Left lung (tissue), 10 donors: ENCODE measurements around the gene RBM15. TPM values are rescaled to one million over a fixed set of nuclear protein-coding genes. Genes with fewer than 3 reads are reported as not detected.

Experiments used
- ATAC-seq: fragments of 200-7000 bp; cut with Tn5 transposase; one replicate; pipeline ENCODE4 v1.9.1; 2020; ENCODE audit warnings: moderate library complexity
- DNase-seq, 4 donors: peaks; one replicate each; pipeline ENCODE4 v3.0.0-alpha.2; 2013 to 2020
- H3K27ac ChIP-seq, 2 donors: fragments of 200-600 bp; sonication (generic) in 1 of 2; one replicate each; pipeline versions ENCODE4 v1.5.0 to v1.8.0; 2020 to 2021
- H3K27me3 ChIP-seq, 2 donors: fragments of 200-600 bp; sonication (generic) in 1 of 2; one replicate each; pipeline versions ENCODE4 v1.5.0 to v1.8.0; 2020 to 2021
- H3K36me3 ChIP-seq, 2 donors: fragments of 200-600 bp; sonication (generic) in 1 of 2; one replicate each; pipeline versions ENCODE4 v1.5.0 to v1.8.0; 2020 to 2021
- H3K4me1 ChIP-seq, 2 donors: fragments of 200-600 bp; one replicate each; pipeline ENCODE4 v1.8.0; 2021
- H3K4me3 ChIP-seq, 2 donors: fragments of 200-600 bp; sonication (generic) in 1 of 2; one replicate each; pipeline versions ENCODE4 v1.5.0 to v1.8.0; 2020 to 2021; ENCODE audit warnings: mild to moderate bottlenecking in 1 of 2
- H3K9me3 ChIP-seq, 2 donors: fragments of 200-600 bp; sonication (generic) in 1 of 2; one replicate each; pipeline versions ENCODE4 v1.5.0 to v1.8.0; 2020 to 2021
- CTCF ChIP-seq, 2 donors: fragments of 200-600 bp; sonication (generic) in 1 of 2; IDR thresholded peaks; one replicate each; pipeline versions ENCODE4 v1.5.0 to v1.8.0; 2021; ENCODE audit warnings: antibody characterized with exemption in 2 of 2
- intact Hi-C, 2 donors: fragments of 100-400 bp; cut with DNase I; formaldehyde crosslinking; loops; one replicate each; pipeline versions ENCODE4 v1.11.2 to v1.14.2; 2022
- polyA plus RNA-seq, 6 donors: library from polyadenylated mRNA; unstranded; fragments of 120-200 nt; gene quantifications; one replicate each; pipeline ENCODE4 v1.2.1, GENCODE V29; 2013; ENCODE audit not compliant: insufficient read length in 6 of 6
- total RNA-seq, 2 donors: library from RNA; stranded (reverse); fragmentation: NEBNext Ultra II Directional; extraction: Animal tissue kit (Norgen Biotek cat#: 25700); gene quantifications; one replicate each; pipeline ENCODE4 v1.2.1, GENCODE V29; 2021
- donor health status: DM: no; HTN: yes; CAD: no.
- donor health status: DM: no; HTN: no; CAD: no.

Gene RBM15
- total and polyA plus RNA-seq, 8 donors, result 10.9 to 24.3 (median 13.2) TPM

- intact Hi-C loops, result no loop called here
- no peak for TF ChIP-seq CTCF (IDR thresholded peaks at IDR 0.05)
- ATAC-seq, result no peak
- H3K4me3 ChIP-seq, result no peak overlapping the region
- DNase-seq, result no peak
- no peaks in the 10 kb centered on the region for H3K9me3 ChIP-seq
- H3K36me3 ChIP-seq, result no peaks in the 10 kb centered on the region
- no peaks in the 10 kb centered on the region for H3K27me3 ChIP-seq
- peaks cover 0 to 19% of the 10 kb centered on the region in 2 donors for H3K4me1 ChIP-seq
- H3K27ac ChIP-seq, result no peak overlapping the region
These were observed 44.9 kb upstream of the RBM15 start for GRCh38 chr1:110294308-110294707.

- ATAC-seq, result no peak
- intact Hi-C loops, result no loop called here
These were observed 40.2 kb upstream of the RBM15 start for GRCh38 chr1:110298991-110299390.

GRCh38 chr1:110300412-110301085, 38.6 kb upstream of the RBM15 start:
- Histone ChIP-seq H3K36me3 (no peaks in the 10 kb centered on the region), H3K27me3 (no peaks in the 10 kb centered on the region), H3K4me3 (no peak overlapping the region), H3K9me3 (no peaks in the 10 kb centered on the region), H3K27ac (no peak overlapping the region), H3K4me1 (no peaks in the 10 kb centered on the region)
- TF ChIP-seq CTCF (IDR thresholded peaks at IDR 0.05), result no peak
- no peak for DNase-seq
- ATAC-seq, result no peak
- intact Hi-C loops, result no loop called here

More at GRCh38 chr1:110298991-110299390, 40.2 kb upstream of the RBM15 start:
- Histone ChIP-seq H3K36me3 (no peaks in the 10 kb centered on the region), H3K27me3 (no peaks in the 10 kb centered on the region), H3K4me3 (no peak overlapping the region), H3K27ac (no peak overlapping the region), H3K4me1 (no peaks in the 10 kb centered on the region), H3K9me3 (no peaks in the 10 kb centered on the region)
- no peak for TF ChIP-seq CTCF (IDR thresholded peaks at IDR 0.05)
- DNase-seq, result no peak

- no peak overlapping the region for H3K27ac ChIP-seq
- DNase-seq (no peak), ATAC-seq (no peak)
- no peak overlapping the region for H3K4me3 ChIP-seq
- peaks cover 0 to 8% of the 10 kb centered on the region in 2 donors for H3K4me1 ChIP-seq
- H3K36me3 ChIP-seq, result no peaks in the 10 kb centered on the region
- no peak for TF ChIP-seq CTCF (IDR thresholded peaks at IDR 0.05)
- intact Hi-C loops, result no loop called here
- no peaks in the 10 kb centered on the region for H3K9me3 ChIP-seq
- H3K27me3 ChIP-seq, result no peaks in the 10 kb centered on the region
These were observed 36.3 kb upstream of the RBM15 start for GRCh38 chr1:110302836-110303235.

GRCh38 chr1:110305900-110306420, 33.2 kb upstream of the RBM15 start:
- Histone ChIP-seq H3K4me1 (peaks cover 0 to 11% of the 10 kb centered on the region in 2 donors), H3K36me3 (no peaks in the 10 kb centered on the region), H3K9me3 (no peaks in the 10 kb centered on the region), H3K27me3 (no peaks in the 10 kb centered on the region), H3K27ac (no peak overlapping the region), H3K4me3 (no peak overlapping the region)
- ATAC-seq (no peak), DNase-seq (no peak)
- no peak for TF ChIP-seq CTCF (IDR thresholded peaks at IDR 0.05)
- intact Hi-C loops, result no loop called here
